ENCODE measurements around the gene CNIH3.
"Not testable (repeated sequence)": the region's sequence is repeated elsewhere in the genome, so short reads cannot be mapped to it uniquely, and the experiment has no call there.

CNIH3 gene

DNA sequence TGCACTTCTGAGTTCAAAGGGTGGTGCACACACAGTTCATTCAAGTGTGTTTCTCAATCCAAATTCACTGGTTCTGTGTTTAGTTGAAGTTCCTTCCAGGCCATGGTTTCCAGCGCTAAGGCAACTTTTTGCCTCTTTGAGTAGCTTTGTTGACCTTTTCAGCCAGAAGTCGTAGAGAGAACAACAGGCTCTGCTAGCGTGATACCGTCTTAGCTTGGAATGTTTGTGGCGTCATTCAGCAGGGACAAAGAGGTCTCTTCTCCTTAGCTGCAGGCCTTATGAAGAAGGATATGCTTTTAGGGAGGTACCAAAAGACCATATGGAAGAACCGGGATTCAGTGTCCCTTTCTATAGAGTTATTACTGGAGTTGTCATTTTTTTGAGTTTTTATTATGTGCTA, 65.7 kb downstream of the CNIH3 start:
- in situ Hi-C loops (cut with MboI; ENCODE audit: low sequenced_read_pairs), result no loop called here

GRCh38 chr1:224683936-224684335, 67.8 kb downstream of the CNIH3 start:
- in situ Hi-C loops (cut with MboI; ENCODE audit: low sequenced_read_pairs), result no loop called here

DNA sequence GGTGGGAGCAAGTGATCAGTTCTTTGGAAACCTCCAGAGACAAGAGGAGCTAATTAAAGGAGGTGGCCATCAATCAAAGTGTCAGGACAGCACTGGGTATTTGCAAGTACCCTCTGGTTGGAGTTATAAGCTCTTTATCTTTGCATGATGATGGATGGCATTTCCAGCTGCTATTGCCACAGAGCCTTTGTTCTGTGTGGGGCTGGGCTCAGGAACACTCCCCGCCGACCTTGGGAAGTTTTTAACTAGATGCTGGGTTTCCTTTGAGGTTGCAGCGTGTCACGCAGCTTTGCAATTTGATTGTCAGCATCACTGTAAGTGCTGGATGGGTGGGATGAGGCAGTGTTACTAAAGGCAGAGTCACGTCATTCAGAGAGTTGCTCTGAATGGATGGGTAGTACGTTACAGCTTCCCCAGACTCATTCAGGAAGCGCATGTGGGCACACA, 68.9 kb downstream of the CNIH3 start:
- in situ Hi-C loops (cut with MboI; ENCODE audit: low sequenced_read_pairs), result no loop called here

GRCh38 chr1:224686140-224686539, 70.0 kb downstream of the CNIH3 start:
- in situ Hi-C loops (cut with MboI; ENCODE audit: low sequenced_read_pairs), result not testable (repeated sequence)

- in situ Hi-C loops (cut with MboI; ENCODE audit: low sequenced_read_pairs), result no loop called here
Measured at GRCh38 chr1:224687465-224687864, 71.3 kb downstream of the CNIH3 start.

GRCh38 chr1:224689374-224689773, 73.3 kb downstream of the CNIH3 start:
- in situ Hi-C loops (cut with MboI; ENCODE audit: low sequenced_read_pairs), result no loop called here

DNA sequence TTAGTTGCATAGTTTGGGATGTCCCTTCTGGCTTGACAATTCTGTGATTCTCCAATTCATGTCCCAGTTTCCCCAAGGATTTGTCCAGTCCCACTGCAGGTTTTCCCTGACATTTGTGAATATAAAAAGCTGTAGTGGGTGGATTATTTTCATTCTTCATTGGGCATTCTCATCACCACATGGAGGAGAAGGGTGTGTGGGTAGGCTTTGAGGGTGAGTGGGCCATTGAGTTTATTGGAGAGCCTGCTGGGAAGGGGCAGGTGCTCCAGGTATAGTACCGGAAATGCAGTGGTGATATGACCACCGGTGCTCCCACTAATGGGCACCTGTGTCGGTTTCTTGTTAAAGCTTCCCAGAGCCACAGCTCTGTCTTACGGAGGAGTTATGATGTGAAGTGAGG, 74.5 kb downstream of the CNIH3 start:
- in situ Hi-C loops (cut with MboI; ENCODE audit: low sequenced_read_pairs), result no loop called here

DNA sequence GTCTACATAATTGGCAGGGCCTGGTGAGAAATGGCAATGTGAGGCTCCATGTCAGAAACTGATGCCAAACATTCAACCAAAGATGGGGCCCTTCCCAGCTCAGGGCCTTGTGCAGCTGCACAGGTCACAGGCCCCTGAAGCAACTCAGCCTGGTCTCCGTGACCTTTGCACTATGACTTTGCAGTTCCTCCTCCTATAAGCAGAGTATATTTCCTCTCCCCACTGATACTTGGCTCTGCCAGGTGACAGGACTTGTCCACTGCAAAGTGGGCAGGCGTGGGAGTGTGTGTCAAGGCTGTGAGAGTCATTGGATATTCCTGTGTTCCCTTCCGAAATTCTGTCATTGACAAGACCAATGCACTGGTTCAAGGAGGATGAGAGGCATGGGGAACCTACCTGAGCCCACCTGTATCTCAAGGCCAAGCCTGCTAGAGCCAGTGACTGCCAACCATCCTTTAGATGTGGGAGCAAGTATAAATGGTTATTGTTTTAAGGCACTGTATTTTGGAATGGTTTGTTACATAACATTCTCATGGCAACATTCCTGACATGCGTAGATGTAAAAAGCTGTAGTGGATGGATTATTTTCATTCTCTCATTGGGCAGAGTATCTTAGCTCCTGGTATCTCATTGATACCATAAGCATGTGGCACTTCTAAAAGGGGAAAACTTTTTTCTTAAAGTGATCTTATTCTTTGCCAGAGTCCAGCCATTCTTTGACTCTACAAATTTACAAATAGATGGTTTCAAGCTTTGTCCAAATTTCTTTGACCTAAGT, 75.2 kb downstream of the CNIH3 start:
- in situ Hi-C loops (cut with MboI; ENCODE audit: low sequenced_read_pairs), result no loop called here

DNA sequence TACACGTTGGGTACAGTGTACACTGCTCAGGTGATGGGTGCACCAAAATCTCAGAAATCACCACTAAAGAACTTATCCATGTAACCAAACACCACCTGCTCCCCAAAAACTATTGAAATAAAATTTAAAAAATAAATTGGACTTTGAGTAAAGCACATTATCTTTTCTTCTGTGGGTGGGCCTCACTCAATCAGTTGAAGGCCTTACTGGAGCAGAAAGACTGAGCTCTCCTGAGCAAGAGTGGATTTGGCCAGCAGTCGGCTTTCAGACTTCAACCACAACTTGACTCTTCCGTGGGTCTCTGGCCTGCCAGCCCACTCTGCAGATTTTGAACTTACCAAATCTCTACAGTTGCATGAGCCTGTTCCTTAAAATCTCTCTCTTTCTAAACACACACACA, 78.9 kb downstream of the CNIH3 start:
- in situ Hi-C loops (cut with MboI; ENCODE audit: low sequenced_read_pairs), result no loop called here

DNA sequence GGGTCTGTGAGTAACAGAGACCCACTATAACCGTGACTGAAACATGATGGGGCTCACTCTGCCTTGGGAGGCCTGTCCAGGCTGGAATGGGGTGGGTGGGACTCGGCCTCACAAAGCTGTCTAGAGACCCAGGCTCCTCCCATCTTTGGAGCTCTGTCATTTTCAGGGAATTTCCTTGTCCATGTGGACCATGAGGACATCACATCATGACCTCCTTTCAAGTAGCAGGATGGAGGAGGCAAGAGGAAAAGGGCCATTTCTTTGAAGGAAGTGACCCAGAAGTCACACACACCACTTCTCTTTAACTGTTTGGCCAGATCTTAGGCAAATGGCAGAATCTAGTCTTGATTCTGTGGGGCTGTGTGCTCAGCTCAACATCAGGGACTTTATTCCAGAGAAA, 79.9 kb downstream of the CNIH3 start:
- in situ Hi-C loops (cut with MboI; ENCODE audit: low sequenced_read_pairs), result no loop called here

- in situ Hi-C loops (cut with MboI; ENCODE audit: low sequenced_read_pairs), result no loop called here
Measured at GRCh38 chr1:224696891-224697765, 81.0 kb downstream of the CNIH3 start.

GRCh38 chr1:224698015-224698451, 81.9 kb downstream of the CNIH3 start:
- in situ Hi-C loops (cut with MboI; ENCODE audit: low sequenced_read_pairs), result no loop called here

GRCh38 chr1:224700918-224701531, 84.9 kb downstream of the CNIH3 start:
- in situ Hi-C loops (cut with MboI; ENCODE audit: low sequenced_read_pairs), result no loop called here

- in situ Hi-C loops (cut with MboI; ENCODE audit: low sequenced_read_pairs), result no loop called here
Measured at GRCh38 chr1:224703702-224704101, 87.6 kb downstream of the CNIH3 start.

- in situ Hi-C loops (cut with MboI; ENCODE audit: low sequenced_read_pairs), result no loop called here
Measured at GRCh38 chr1:224704107-224704735, 88.1 kb downstream of the CNIH3 start.

DNA sequence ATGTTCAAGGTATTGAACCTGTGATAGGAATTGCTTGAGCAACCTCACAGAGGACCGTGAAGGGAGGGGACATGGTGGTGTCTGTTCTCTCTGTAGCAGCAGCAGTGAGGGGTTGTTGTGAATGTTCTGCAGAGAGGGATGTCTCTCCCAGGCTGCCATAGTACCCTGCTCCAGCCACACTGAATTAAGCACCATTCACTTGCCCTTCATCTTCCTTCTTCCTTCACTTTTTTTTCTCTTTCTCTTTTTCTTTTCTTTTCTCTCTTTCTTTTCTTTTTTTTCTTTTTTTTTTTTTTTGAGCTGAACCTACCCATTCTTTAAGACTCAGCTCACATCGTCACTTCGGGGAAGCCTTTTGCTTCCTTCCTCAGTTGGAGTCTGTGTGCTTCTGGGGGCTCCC, 89.5 kb downstream of the CNIH3 start:
- in situ Hi-C loops (cut with MboI; ENCODE audit: low sequenced_read_pairs), result no loop called here

- in situ Hi-C loops (cut with MboI; ENCODE audit: low sequenced_read_pairs), result no loop called here
Measured at GRCh38 chr1:224707843-224708725, 92.0 kb downstream of the CNIH3 start.

DNA sequence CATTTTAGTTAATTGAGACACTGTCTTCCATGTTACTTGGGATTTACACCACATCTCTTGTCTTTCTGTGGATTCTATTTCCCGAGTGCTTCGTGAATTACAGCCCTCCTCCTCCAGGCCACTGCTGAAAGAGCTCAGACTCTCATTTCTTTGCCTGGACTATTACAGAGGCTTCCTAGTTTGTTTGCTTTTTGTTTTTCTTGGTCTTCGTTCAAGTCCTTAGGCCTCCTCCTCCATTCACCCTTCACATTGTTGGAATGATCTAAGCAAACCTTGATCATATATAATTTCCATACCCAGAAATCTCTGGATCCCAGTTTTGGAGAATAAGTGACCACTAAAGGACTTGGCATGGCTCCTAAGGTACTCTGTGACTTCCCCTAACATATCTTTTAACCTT, 94.1 kb downstream of the CNIH3 start:
- in situ Hi-C loops (cut with MboI; ENCODE audit: low sequenced_read_pairs), result no loop called here

- in situ Hi-C loops (cut with MboI; ENCODE audit: low sequenced_read_pairs), result not testable (repeated sequence)
Measured at GRCh38 chr1:224711231-224711756, 95.2 kb downstream of the CNIH3 start.

DNA sequence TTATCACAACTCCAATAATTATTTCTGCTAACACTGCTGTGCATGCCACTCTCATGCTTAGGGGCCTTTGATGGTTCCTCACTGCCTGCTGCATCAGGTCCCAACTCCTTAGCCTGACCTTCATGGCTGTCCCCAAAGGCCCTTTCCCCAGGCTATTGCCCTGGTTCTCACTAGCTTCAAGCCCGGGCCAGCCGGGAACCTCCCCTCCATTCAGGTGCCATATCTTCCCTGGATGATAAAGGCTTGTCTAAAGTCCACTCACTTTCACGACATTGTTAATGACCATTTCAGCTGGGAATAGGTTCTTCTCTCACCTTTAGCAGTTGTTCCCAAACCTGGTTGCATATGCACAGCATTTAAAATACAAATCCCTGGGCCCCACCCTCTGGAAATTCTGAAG, 95.8 kb downstream of the CNIH3 start:
- in situ Hi-C loops (cut with MboI; ENCODE audit: low sequenced_read_pairs), result no loop called here

Data from HL-60/S4 (cell line).